HepG2 (cell line): Measurements from ENCODE around the gene CSMD2. TPM values are rescaled to one million over a fixed set of nuclear protein-coding genes. Genes with fewer than 3 reads are reported as not detected.

Source experiments
- ATAC-seq: fragments of 200-7000 bp; cut with Tn5 transposase; 3 replicates; pipeline ENCODE4 v1.9.1; 2020; ENCODE audit warnings: mild to moderate bottlenecking, moderate library complexity
- BruUV-seq: library from RNA; stranded (reverse); fragments of 400-500 nt; replicated peaks from 2 replicates; lab custom pipeline; 2021; lab: Mats Ljungman, UMichigan
- CTCF ChIA-PET: fragments of 300-600 bp; formaldehyde crosslinking; extraction: SDS; loops from one replicate; lab custom pipeline; 2021; ENCODE audit warnings: low total read pairs, inconsistent platforms, low intra/inter-chr PET ratio; lab: Yijun Ruan, JAX
- POLR2A ChIA-PET: fragments of 350-600 bp; sonication (Branson Sonifier 250); formaldehyde crosslinking; loops from one replicate; lab custom pipeline; 2020; ENCODE audit warnings: antibody characterized with exemption, inconsistent platforms; lab: Yijun Ruan, JAX
- DNase-seq: peaks from one replicate; pipeline ENCODE4 v3.0.0-alpha.2; 2015; ENCODE audit warnings: low spot score
- FAIRE-seq: peaks from 3 replicates; lab custom pipeline; 2011; peaks lifted over from hg19 to GRCh38; lab: Jason Lieb, UNC
- H2AFZ ChIP-seq: one replicate; pipeline ENCODE4 v1.6.1; 2011; ENCODE audit warnings: low read length, inconsistent platforms
- H3K27ac ChIP-seq: fragments of 300-600 bp; 3 replicates; pipeline ENCODE4 v1.8.0; 2011; ENCODE audit warnings: mixed run types, mild to moderate bottlenecking, mixed read lengths, low read length, inconsistent platforms; ENCODE audit not compliant: insufficient read depth; ENCODE audit errors: extremely low read length
- H3K27me3 ChIP-seq, 2 experiments: fragments of 200-600 bp in 1 of 2; 2 replicates in 1 of 2; 3 replicates in 1 of 2; pipeline versions ENCODE4 v1.6.0 to v1.8.0; 2011; ENCODE audit warnings: low read length in 2 of 2, mild to moderate bottlenecking in 2 of 2, moderate library complexity in 2 of 2, inconsistent platforms in 1 of 2; ENCODE audit not compliant: insufficient read depth in 2 of 2, control insufficient read depth in 1 of 2
- H3K36me3 ChIP-seq, 2 experiments: fragments of 200-600 bp in 1 of 2; replicated peaks in 1 of 2; 2 replicates in 1 of 2; 3 replicates in 1 of 2; pipeline versions ENCODE4 v1.5.1 to v1.8.0; 2011; ENCODE audit warnings: low read length in 2 of 2, inconsistent platforms in 1 of 2; ENCODE audit not compliant: insufficient read depth in 2 of 2, control insufficient read depth in 1 of 2
- H3K4me1 ChIP-seq: 2 replicates; pipeline ENCODE4 v1.5.1; 2012; ENCODE audit warnings: low read length, inconsistent platforms; ENCODE audit not compliant: insufficient read depth
- H3K4me2 ChIP-seq: 2 replicates; pipeline ENCODE4 v1.6.0; 2011; ENCODE audit warnings: low read depth, low read length, inconsistent platforms
- H3K4me3 ChIP-seq, 3 experiments: fragments of 200-600 bp in 1 of 3; sonication (generic), shearing (Covaris generic) in 1 of 3; replicated peaks in 1 of 3; 2 replicates each; pipeline ENCODE4 v1.5.1; 2011 to 2016; ENCODE audit warnings: low read length in 3 of 3, inconsistent platforms in 2 of 3, low read depth in 2 of 3, mild to moderate bottlenecking in 2 of 3, control low read depth in 1 of 3, mixed read lengths in 1 of 3; ENCODE audit not compliant: insufficient read depth in 1 of 3
- H3K79me2 ChIP-seq: one replicate; pipeline ENCODE4 v1.6.1; 2011; ENCODE audit warnings: low read length, inconsistent platforms; ENCODE audit not compliant: insufficient read depth
- H3K9ac ChIP-seq: 2 replicates; pipeline ENCODE4 v1.6.0; 2011; ENCODE audit warnings: mild to moderate bottlenecking, low read depth, low read length, inconsistent platforms; ENCODE audit not compliant: insufficient read depth
- H3K9me3 ChIP-seq: 2 replicates; pipeline ENCODE4 v1.5.1; 2012; ENCODE audit warnings: mild to moderate bottlenecking, low read length
- H4K20me1 ChIP-seq: 2 replicates; pipeline ENCODE4 v1.6.0; 2011; ENCODE audit warnings: inconsistent platforms, mild to moderate bottlenecking, low read length, moderate library complexity; ENCODE audit not compliant: insufficient read depth
- CREM ChIP-seq, 2 experiments: sonication (generic) in 1 of 2; formaldehyde crosslinking in 1 of 2; IDR thresholded peaks; 2 replicates each; pipeline versions ENCODE4 v1.4.0 to v1.6.1; 2016 to 2020; ENCODE audit warnings: antibody characterized with exemption in 1 of 2, mild to moderate bottlenecking in 1 of 2, missing genetic modification reagents in 1 of 2
- HOXA3 ChIP-seq: sonication (generic); formaldehyde crosslinking; IDR thresholded peaks from 2 replicates; pipeline ENCODE4 v1.5.0; 2020; ENCODE audit warnings: missing genetic modification reagents
- HOXA7 ChIP-seq: sonication (generic); formaldehyde crosslinking; IDR thresholded peaks from 2 replicates; pipeline ENCODE4 v1.8.1; 2022; ENCODE audit warnings: mild to moderate bottlenecking, missing genetic modification reagents, moderate library complexity
- JARID2 ChIP-seq: sonication (generic); formaldehyde crosslinking; IDR thresholded peaks from 2 replicates; pipeline ENCODE4 v1.8.1; 2023; ENCODE audit warnings: missing genetic modification reagents, inconsistent platforms; ENCODE audit not compliant: insufficient replicate concordance
- STAT5B ChIP-seq: sonication (generic); formaldehyde crosslinking; IDR thresholded peaks from 2 replicates; pipeline ENCODE4 v1.4.0; 2020; ENCODE audit warnings: missing genetic modification reagents
- ZFP62 ChIP-seq: sonication (generic); formaldehyde crosslinking; IDR thresholded peaks from 2 replicates; pipeline ENCODE4 v1.4.0; 2020; ENCODE audit warnings: missing genetic modification reagents
- WGBS: methylation state at CpG from one replicate; pipeline ENCODE4 v1.1.6; 2017; ENCODE audit warnings: low lambda C conversion rate; 5-methylcytosine and 5-hydroxymethylcytosine counted together
- in situ Hi-C: cut with HindIII; loops from 2 replicates; pipeline ENCODE4 v1.10.0; 2017; ENCODE audit warnings: low pct_unique_long_range_greater_than_20kb; ENCODE audit not compliant: extremely low pct_ligation_motif_present
- intact Hi-C: fragments of 100-400 bp; cut with micrococcal nuclease; formaldehyde crosslinking; loops from one replicate; pipeline ENCODE4 v1.10.0; 2022; ENCODE audit not compliant: unreplicated experiment
- polyA plus RNA-seq, 8 experiments: library from polyadenylated mRNA; depleted of rRNA in 3 of 8; stranded (reverse) in 7 of 8; unstranded in 1 of 8; fragments of >200 nt; fragmentation: Illumina TruSeq in 4 of 8; extraction: Trizol in 4 of 8; gene quantifications; 2 replicates each; pipeline versions ENCODE4 v1.2.1 to v1.2.3, GENCODE V29; 2011 to 2016; ENCODE audit warnings: low read depth in 4 of 8, missing spikeins in 1 of 8, mixed read lengths in 1 of 8; ENCODE audit not compliant: insufficient read depth in 1 of 8
- total RNA-seq, 5 experiments: library from RNA; depleted of rRNA; stranded (reverse); fragments of >200 nt; fragmentation: Illumina TruSeq; extraction: Trizol; gene quantifications; 2 replicates each; pipeline ENCODE4 v1.2.3, GENCODE V29; 2016; ENCODE audit warnings: low read depth in 1 of 5
- TF ChIP-seq, protein P1 (sequence below): sonication (generic); formaldehyde crosslinking; IDR thresholded peaks from 2 replicates; pipeline ENCODE4 v1.5.0; 2020; ENCODE audit warnings: mild to moderate bottlenecking, missing genetic modification reagents, borderline replicate concordance
- TF ChIP-seq, protein P2 (sequence below): sonication (generic); formaldehyde crosslinking; IDR thresholded peaks from 2 replicates; pipeline ENCODE4 v1.8.1; 2023; ENCODE audit warnings: mild to moderate bottlenecking, missing genetic modification reagents
- TF ChIP-seq, protein P3 (sequence below): sonication (generic); formaldehyde crosslinking; IDR thresholded peaks from 2 replicates; pipeline ENCODE4 v1.4.0; 2020; ENCODE audit warnings: missing genetic modification reagents, mild to moderate bottlenecking, borderline replicate concordance
- TF ChIP-seq, protein P4 (sequence below): sonication (generic); formaldehyde crosslinking; IDR thresholded peaks from 2 replicates; pipeline ENCODE4 v1.4.0; 2020; ENCODE audit warnings: mild to moderate bottlenecking, missing genetic modification reagents

The CSMD2 gene
- total and polyA plus RNA-seq, 2 of the 13 experiments (the other 11 are each of a cell fraction or from before 2014, with no cell fraction given) = not detected

DNA sequence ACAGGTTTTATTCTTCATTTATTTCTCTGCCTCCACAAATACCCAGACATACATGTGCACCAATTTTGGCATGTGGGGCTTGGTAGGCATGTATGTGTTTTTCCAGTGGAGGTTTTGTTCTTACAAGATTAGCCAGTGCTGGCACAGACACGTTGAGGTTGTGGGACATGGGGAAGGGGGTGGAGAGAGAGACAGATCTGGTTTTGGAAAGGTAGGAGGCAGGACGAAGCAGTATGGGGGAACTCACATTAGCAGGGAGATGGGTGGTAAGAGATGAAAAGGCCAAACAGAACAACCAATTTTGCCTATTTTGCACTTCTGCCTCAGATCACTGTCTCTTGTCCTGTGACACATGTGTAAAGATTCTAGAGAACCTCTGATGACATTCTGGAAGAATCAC is 467.2 kb downstream of the CSMD2 start (continued):
- TF ChIP-seq, protein P1, sequence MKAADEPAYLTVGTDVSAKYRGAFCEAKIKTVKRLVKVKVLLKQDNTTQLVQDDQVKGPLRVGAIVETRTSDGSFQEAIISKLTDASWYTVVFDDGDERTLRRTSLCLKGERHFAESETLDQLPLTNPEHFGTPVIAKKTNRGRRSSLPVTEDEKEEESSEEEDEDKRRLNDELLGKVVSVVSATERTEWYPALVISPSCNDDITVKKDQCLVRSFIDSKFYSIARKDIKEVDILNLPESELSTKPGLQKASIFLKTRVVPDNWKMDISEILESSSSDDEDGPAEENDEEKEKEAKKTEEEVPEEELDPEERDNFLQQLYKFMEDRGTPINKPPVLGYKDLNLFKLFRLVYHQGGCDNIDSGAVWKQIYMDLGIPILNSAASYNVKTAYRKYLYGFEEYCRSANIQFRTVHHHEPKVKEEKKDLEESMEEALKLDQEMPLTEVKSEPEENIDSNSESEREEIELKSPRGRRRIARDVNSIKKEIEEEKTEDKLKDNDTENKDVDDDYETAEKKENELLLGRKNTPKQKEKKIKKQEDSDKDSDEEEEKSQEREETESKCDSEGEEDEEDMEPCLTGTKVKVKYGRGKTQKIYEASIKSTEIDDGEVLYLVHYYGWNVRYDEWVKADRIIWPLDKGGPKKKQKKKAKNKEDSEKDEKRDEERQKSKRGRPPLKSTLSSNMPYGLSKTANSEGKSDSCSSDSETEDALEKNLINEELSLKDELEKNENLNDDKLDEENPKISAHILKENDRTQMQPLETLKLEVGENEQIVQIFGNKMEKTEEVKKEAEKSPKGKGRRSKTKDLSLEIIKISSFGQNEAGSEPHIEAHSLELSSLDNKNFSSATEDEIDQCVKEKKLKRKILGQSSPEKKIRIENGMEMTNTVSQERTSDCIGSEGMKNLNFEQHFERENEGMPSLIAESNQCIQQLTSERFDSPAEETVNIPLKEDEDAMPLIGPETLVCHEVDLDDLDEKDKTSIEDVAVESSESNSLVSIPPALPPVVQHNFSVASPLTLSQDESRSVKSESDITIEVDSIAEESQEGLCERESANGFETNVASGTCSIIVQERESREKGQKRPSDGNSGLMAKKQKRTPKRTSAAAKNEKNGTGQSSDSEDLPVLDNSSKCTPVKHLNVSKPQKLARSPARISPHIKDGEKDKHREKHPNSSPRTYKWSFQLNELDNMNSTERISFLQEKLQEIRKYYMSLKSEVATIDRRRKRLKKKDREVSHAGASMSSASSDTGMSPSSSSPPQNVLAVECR (CRISPR knock-in tag) = no peak
- no peak for TF ChIP-seq STAT5B (CRISPR knock-in tag)
- TF ChIP-seq, protein P2, sequence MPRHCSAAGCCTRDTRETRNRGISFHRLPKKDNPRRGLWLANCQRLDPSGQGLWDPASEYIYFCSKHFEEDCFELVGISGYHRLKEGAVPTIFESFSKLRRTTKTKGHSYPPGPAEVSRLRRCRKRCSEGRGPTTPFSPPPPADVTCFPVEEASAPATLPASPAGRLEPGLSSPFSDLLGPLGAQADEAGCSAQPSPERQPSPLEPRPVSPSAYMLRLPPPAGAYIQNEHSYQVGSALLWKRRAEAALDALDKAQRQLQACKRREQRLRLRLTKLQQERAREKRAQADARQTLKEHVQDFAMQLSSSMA (CRISPR knock-in tag) = no peak
- TF ChIP-seq, all 625 proteins: peak for 0

DNA sequence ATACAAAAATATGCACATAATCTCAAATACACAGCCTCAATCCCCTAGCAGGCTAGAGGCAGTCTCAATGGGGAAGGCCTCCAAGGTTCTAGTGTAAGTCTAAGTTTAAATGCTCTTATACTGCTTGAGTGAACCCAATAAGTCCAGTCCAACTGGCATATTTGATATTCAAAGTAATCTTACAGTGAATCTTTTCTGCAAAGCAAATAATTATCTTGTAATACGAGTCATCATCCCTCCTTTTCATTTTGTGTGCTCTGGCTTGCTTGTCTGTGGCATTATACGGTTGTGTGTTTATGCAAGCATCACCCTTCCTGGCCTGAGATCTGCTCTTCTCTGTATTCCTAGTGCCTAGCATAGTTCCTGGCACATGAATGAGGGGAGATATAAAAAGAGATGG is 468.1 kb downstream of the CSMD2 start:
- BruUV-seq = no TSS peak
- ATAC-seq = no peak
- H3K4me1 ChIP-seq = no peaks in the 10 kb centered on the region
- in situ Hi-C loops = no loop called here
- 0% methylated on average over 2 of the region's 2 CpGs for WGBS
- H3K9ac ChIP-seq = no peak overlapping the region
- H3K4me2 ChIP-seq = no peak overlapping the region
- intact Hi-C loops = no loop called here
- H4K20me1 ChIP-seq = no peaks in the 10 kb centered on the region
- no peak for FAIRE-seq
- H3K79me2 ChIP-seq = no peaks in the 10 kb centered on the region
- no peaks in the 10 kb centered on the region; a peak in 1 of 5 replicates for H3K27me3 ChIP-seq
- H2AFZ ChIP-seq = no peak overlapping the region
- CTCF ChIA-PET = no interaction called here
- H3K27ac ChIP-seq = no peak overlapping the region
- H3K36me3 ChIP-seq = no peaks in the 10 kb centered on the region
- no peaks in the 10 kb centered on the region for H3K9me3 ChIP-seq
- no peak overlapping the region for H3K4me3 ChIP-seq
- DNase-seq = no peak
- POLR2A ChIA-PET = no interaction called here
- TF ChIP-seq HOXA7 (CRISPR knock-in tag) = no peak
- no peak for TF ChIP-seq JARID2 (CRISPR knock-in tag)
- no peak for TF ChIP-seq HOXA3
- no peak for TF ChIP-seq CREM (IDR thresholded peaks at IDR 0.05)
- no peak for TF ChIP-seq CREM (CRISPR knock-in tag; IDR thresholded peaks at IDR 0.05)
- TF ChIP-seq ZFP62 (CRISPR knock-in tag) = no peak
- TF ChIP-seq, protein P3, sequence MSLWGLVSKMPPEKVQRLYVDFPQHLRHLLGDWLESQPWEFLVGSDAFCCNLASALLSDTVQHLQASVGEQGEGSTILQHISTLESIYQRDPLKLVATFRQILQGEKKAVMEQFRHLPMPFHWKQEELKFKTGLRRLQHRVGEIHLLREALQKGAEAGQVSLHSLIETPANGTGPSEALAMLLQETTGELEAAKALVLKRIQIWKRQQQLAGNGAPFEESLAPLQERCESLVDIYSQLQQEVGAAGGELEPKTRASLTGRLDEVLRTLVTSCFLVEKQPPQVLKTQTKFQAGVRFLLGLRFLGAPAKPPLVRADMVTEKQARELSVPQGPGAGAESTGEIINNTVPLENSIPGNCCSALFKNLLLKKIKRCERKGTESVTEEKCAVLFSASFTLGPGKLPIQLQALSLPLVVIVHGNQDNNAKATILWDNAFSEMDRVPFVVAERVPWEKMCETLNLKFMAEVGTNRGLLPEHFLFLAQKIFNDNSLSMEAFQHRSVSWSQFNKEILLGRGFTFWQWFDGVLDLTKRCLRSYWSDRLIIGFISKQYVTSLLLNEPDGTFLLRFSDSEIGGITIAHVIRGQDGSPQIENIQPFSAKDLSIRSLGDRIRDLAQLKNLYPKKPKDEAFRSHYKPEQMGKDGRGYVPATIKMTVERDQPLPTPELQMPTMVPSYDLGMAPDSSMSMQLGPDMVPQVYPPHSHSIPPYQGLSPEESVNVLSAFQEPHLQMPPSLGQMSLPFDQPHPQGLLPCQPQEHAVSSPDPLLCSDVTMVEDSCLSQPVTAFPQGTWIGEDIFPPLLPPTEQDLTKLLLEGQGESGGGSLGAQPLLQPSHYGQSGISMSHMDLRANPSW = no peak
- TF ChIP-seq, protein P4, sequence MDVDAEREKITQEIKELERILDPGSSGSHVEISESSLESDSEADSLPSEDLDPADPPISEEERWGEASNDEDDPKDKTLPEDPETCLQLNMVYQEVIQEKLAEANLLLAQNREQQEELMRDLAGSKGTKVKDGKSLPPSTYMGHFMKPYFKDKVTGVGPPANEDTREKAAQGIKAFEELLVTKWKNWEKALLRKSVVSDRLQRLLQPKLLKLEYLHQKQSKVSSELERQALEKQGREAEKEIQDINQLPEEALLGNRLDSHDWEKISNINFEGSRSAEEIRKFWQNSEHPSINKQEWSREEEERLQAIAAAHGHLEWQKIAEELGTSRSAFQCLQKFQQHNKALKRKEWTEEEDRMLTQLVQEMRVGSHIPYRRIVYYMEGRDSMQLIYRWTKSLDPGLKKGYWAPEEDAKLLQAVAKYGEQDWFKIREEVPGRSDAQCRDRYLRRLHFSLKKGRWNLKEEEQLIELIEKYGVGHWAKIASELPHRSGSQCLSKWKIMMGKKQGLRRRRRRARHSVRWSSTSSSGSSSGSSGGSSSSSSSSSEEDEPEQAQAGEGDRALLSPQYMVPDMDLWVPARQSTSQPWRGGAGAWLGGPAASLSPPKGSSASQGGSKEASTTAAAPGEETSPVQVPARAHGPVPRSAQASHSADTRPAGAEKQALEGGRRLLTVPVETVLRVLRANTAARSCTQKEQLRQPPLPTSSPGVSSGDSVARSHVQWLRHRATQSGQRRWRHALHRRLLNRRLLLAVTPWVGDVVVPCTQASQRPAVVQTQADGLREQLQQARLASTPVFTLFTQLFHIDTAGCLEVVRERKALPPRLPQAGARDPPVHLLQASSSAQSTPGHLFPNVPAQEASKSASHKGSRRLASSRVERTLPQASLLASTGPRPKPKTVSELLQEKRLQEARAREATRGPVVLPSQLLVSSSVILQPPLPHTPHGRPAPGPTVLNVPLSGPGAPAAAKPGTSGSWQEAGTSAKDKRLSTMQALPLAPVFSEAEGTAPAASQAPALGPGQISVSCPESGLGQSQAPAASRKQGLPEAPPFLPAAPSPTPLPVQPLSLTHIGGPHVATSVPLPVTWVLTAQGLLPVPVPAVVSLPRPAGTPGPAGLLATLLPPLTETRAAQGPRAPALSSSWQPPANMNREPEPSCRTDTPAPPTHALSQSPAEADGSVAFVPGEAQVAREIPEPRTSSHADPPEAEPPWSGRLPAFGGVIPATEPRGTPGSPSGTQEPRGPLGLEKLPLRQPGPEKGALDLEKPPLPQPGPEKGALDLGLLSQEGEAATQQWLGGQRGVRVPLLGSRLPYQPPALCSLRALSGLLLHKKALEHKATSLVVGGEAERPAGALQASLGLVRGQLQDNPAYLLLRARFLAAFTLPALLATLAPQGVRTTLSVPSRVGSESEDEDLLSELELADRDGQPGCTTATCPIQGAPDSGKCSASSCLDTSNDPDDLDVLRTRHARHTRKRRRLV (CRISPR knock-in tag) = no peak
